ENCODE data around the gene ABR.
A peak's percentile ranks its signal among the peaks of the same experiment; 100 is the strongest.
"Not testable (repeated sequence)": the region's sequence is repeated elsewhere in the genome, so short reads cannot be mapped to it uniquely, and the experiment has no call there.

The ABR gene

GRCh38 chr17:1202291-1202690 is 22.5 kb upstream of the ABR start:
- no peak for TF ChIP-seq CTCF (IDR thresholded peaks at IDR 0.05; ENCODE audit: low read depth, low read length, missing control alignments)
- H3K4me3 ChIP-seq (ENCODE audit: low read depth, low read length) = no peak overlapping the region

GRCh38 chr17:1201132-1201702 is 21.4 kb upstream of the ABR start:
- no peak overlapping the region for H3K4me3 ChIP-seq (ENCODE audit: low read depth, low read length)
- DNase-seq (ENCODE audit: low read depth) = no peak
- no peak for TF ChIP-seq CTCF (IDR thresholded peaks at IDR 0.05; ENCODE audit: low read depth, low read length, missing control alignments)

More at GRCh38 chr17:1202291-1202690, 22.5 kb upstream of the ABR start:
- no peak for DNase-seq (ENCODE audit: low read depth)

GRCh38 chr17:1199271-1199743 is 19.5 kb upstream of the ABR start:
- peak overlapping the region; percentile 2; the same call in 1 of the 2 replicates for H3K4me3 ChIP-seq (ENCODE audit: low read depth, low read length)
- not testable (repeated sequence) for DNase-seq (ENCODE audit: low read depth)

GRCh38 chr17:1197781-1198490 is 18.2 kb upstream of the ABR start:
- H3K4me3 ChIP-seq (ENCODE audit: low read depth, low read length) = no peak overlapping the region
- TF ChIP-seq CTCF (IDR thresholded peaks at IDR 0.05; ENCODE audit: low read depth, low read length, missing control alignments) = no peak
- peak; percentile 97 for DNase-seq (ENCODE audit: low read depth)

GRCh38 chr17:1197379-1197778 is 17.6 kb upstream of the ABR start:
- no peak overlapping the region for H3K4me3 ChIP-seq (ENCODE audit: low read depth, low read length)
- DNase-seq (ENCODE audit: low read depth) = no peak
- TF ChIP-seq CTCF (IDR thresholded peaks at IDR 0.05; ENCODE audit: low read depth, low read length, missing control alignments) = no peak

- TF ChIP-seq CTCF (IDR thresholded peaks at IDR 0.05; ENCODE audit: low read depth, low read length, missing control alignments) = no peak
- no peak overlapping the region for H3K4me3 ChIP-seq (ENCODE audit: low read depth, low read length)
- DNase-seq (ENCODE audit: low read depth) = no peak
Observed at GRCh38 chr17:1196946-1197345, 17.2 kb upstream of the ABR start.

GRCh38 chr17:1192911-1193699 is 13.3 kb upstream of the ABR start:
- DNase-seq (ENCODE audit: low read depth) = no peak
- no peak for TF ChIP-seq CTCF (IDR thresholded peaks at IDR 0.05; ENCODE audit: low read depth, low read length, missing control alignments)
- H3K4me3 ChIP-seq (ENCODE audit: low read depth, low read length) = no peak overlapping the region

All from GM12864 (cell line).